Trophoblast cell (in vitro differentiated cells and primary cell): ENCODE results near the gene FAM20A.
A peak's percentile ranks its signal among the peaks of the same experiment; 100 is the strongest.

Source experiments
- DNase-seq, 2 donors: peaks; one replicate each; pipeline ENCODE4 v3.0.0-alpha.2; 2016
- H2AFZ ChIP-seq: 2 replicates; pipeline ENCODE4 v1.6.1; 2013; ENCODE audit warnings: low read length, moderate library complexity, mild to moderate bottlenecking; ENCODE audit not compliant: insufficient read depth, poor library complexity
- H2AK5ac ChIP-seq: 2 replicates; pipeline ENCODE4 v1.6.1; 2013; ENCODE audit warnings: mild to moderate bottlenecking, low read length
- H2BK120ac ChIP-seq: 2 replicates; pipeline ENCODE4 v1.6.1; 2013; ENCODE audit warnings: low read length, mild to moderate bottlenecking, moderate library complexity; ENCODE audit not compliant: insufficient read depth, poor library complexity
- H2BK12ac ChIP-seq: 2 replicates; pipeline ENCODE4 v1.6.1; 2013; ENCODE audit warnings: mild to moderate bottlenecking, low read length, moderate library complexity
- H2BK5ac ChIP-seq: 2 replicates; pipeline ENCODE4 v1.6.1; 2013; ENCODE audit warnings: low read length, low read depth, moderate library complexity, mild to moderate bottlenecking; ENCODE audit not compliant: poor library complexity
- H3K14ac ChIP-seq: 2 replicates; pipeline ENCODE4 v1.6.1; 2013; ENCODE audit warnings: mild to moderate bottlenecking, low read length
- H3K18ac ChIP-seq: 2 replicates; pipeline ENCODE4 v1.6.1; 2013; ENCODE audit warnings: mild to moderate bottlenecking, low read length
- H3K23ac ChIP-seq: 2 replicates; pipeline ENCODE4 v1.6.1; 2013; ENCODE audit warnings: low read length
- H3K27ac ChIP-seq: 2 replicates; pipeline ENCODE4 v1.5.1; 2013; ENCODE audit warnings: low read depth, mild to moderate bottlenecking, inconsistent platforms, low read length, moderate library complexity
- H3K27me3 ChIP-seq: 2 replicates; pipeline ENCODE4 v1.6.1; 2013; ENCODE audit warnings: inconsistent platforms, mild to moderate bottlenecking, low read length, moderate library complexity; ENCODE audit not compliant: insufficient read depth
- H3K36me3 ChIP-seq, 2 experiments: 1 replicate in 1 of 2; 2 replicates in 1 of 2; pipeline ENCODE4 v1.6.1; 2013; ENCODE audit warnings: low read length in 2 of 2, mild to moderate bottlenecking in 2 of 2, moderate library complexity in 1 of 2; ENCODE audit not compliant: insufficient read depth in 2 of 2, control insufficient read depth in 1 of 2
- H3K4ac ChIP-seq: 2 replicates; pipeline ENCODE4 v1.6.1; 2013; ENCODE audit warnings: low read depth, mild to moderate bottlenecking, low read length, moderate library complexity
- H3K4me1 ChIP-seq, 2 experiments: 1 replicate in 1 of 2; 2 replicates in 1 of 2; pipeline ENCODE4 v1.6.1; 2013; ENCODE audit warnings: low read length in 2 of 2, mild to moderate bottlenecking in 2 of 2, moderate library complexity in 1 of 2; ENCODE audit not compliant: insufficient read depth in 2 of 2, control insufficient read depth in 1 of 2
- H3K4me2 ChIP-seq: 2 replicates; pipeline ENCODE4 v1.6.1; 2013; ENCODE audit warnings: inconsistent platforms, mild to moderate bottlenecking, low read length, moderate library complexity
- H3K4me3 ChIP-seq: 2 replicates; pipeline ENCODE4 v1.5.1; 2013; ENCODE audit warnings: mild to moderate bottlenecking, low read depth, low read length, inconsistent platforms
- H3K79me1 ChIP-seq: one replicate; pipeline ENCODE4 v1.6.1; 2013; ENCODE audit warnings: low read length
- H3K79me2 ChIP-seq: 2 replicates; pipeline ENCODE4 v1.6.1; 2013; ENCODE audit warnings: low read length, mild to moderate bottlenecking; ENCODE audit not compliant: control insufficient read depth, insufficient read depth, poor library complexity
- H3K9ac ChIP-seq: 2 replicates; pipeline ENCODE4 v1.6.1; 2013; ENCODE audit warnings: mild to moderate bottlenecking, low read length
- H3K9me3 ChIP-seq: 2 replicates; pipeline ENCODE4 v1.6.1; 2013; ENCODE audit warnings: low read depth, mild to moderate bottlenecking, control low read depth, inconsistent platforms, low read length; ENCODE audit not compliant: insufficient read depth
- H4K12ac ChIP-seq: 2 replicates; pipeline ENCODE4 v1.6.1; 2013; ENCODE audit warnings: low read depth, mild to moderate bottlenecking, low read length, moderate library complexity
- H4K8ac ChIP-seq: 2 replicates; pipeline ENCODE4 v1.6.1; 2013; ENCODE audit warnings: low read depth, mild to moderate bottlenecking, low read length, moderate library complexity
- H4K91ac ChIP-seq: one replicate; pipeline ENCODE4 v1.6.1; 2013; ENCODE audit warnings: low read depth, mild to moderate bottlenecking, low read length, moderate library complexity
- WGBS: extraction: QIAGEN DNeasy Blood & Tissue Kit; methylation state at CpG from one replicate; pipeline ENCODE4 v1.1.7; 2013; ENCODE audit warnings: missing lambda C conversion rate; ENCODE audit not compliant: insufficient read length, insufficient coverage; ENCODE audit errors: extremely low coverage; 5-methylcytosine and 5-hydroxymethylcytosine counted together

FAM20A gene

GRCh38 chr17:68516732-68517131, 84.4 kb downstream of the FAM20A start:
- Histone ChIP-seq H2AK5ac (no peak overlapping the region), H3K14ac (no peak overlapping the region), H4K8ac (no peak overlapping the region), H2BK12ac (no peak overlapping the region), H4K91ac (no peak overlapping the region), H3K4me2 (no peak overlapping the region), H3K9me3 (peaks cover 4% of the 10 kb centered on the region), H3K27me3 (no peaks in the 10 kb centered on the region), H3K79me2 (peaks cover 19% of the 10 kb centered on the region), H2BK5ac (no peak overlapping the region), H2BK120ac (no peak overlapping the region), H3K9ac (no peak overlapping the region), H3K4ac (no peak overlapping the region), H3K36me3 (peaks cover 17 to 30% of the 10 kb centered on the region in 2 experiments), H3K79me1 (peaks cover 13% of the 10 kb centered on the region), H2AFZ (no peak overlapping the region), H3K4me1 (peaks cover 2 to 3% of the 10 kb centered on the region in 2 experiments), H3K18ac (no peak overlapping the region), H3K4me3 (no peak overlapping the region), H3K27ac (no peak overlapping the region), H4K12ac (no peak overlapping the region), H3K23ac (no peak overlapping the region)
- WGBS, result no CpG with 5 or more reads among the region's 1 CpG
- DNase-seq, result no peak

DNA sequence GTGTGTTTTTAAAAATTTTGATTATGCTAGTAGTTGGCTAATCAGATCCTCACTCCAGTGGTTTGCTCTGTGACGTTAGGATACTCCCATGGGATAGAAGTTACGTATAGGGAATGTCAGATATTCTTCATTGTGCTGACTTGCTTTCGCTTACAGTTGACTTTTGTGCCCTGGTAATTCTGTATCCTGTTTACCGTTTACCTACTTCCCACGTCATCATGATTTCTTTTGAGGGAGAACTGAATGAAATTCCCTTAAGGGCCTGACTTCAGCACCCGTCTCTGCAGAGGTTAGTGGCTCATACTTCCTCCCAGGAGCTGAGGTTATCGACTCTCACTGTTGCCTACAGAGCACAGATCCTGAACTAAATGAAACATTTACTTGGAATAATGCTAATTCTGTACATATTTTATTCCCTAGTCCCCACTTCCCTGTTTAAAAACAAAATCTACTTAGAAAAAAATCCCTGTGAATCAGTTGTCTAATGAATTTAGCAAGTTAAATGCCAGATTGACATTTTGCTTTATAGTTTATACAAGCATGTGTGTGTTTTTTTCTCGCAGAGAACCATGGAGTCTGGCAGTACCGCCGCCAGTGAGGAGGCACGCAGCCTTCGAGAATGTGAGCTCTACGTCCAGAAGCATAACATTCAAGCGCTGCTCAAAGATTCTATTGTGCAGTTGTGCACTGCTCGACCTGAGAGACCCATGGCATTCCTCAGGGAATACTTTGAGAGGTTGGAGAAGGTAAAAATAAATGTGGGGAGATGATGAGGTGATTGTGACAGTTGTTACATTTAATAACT, 86.1 kb downstream of the FAM20A start:
- Histone ChIP-seq H3K36me3 (peaks cover 11 to 25% of the 10 kb centered on the region in 2 experiments), H3K14ac (no peak overlapping the region)

GRCh38 chr17:68513932-68514331, 87.2 kb downstream of the FAM20A start:
- Histone ChIP-seq H3K4me2 (peak overlapping the region; percentile 86), H2BK5ac (no peak overlapping the region), H4K12ac (no peak overlapping the region), H3K18ac (no peak overlapping the region), H4K91ac (no peak overlapping the region), H2BK12ac (no peak overlapping the region), H3K27ac (no peak overlapping the region), H3K23ac (no peak overlapping the region), H4K8ac (no peak overlapping the region), H3K27me3 (no peaks in the 10 kb centered on the region), H3K36me3 (peaks cover 9 to 18% of the 10 kb centered on the region in 2 experiments), H3K9me3 (peaks cover 2% of the 10 kb centered on the region), H3K4me1 (peaks cover 2 to 5% of the 10 kb centered on the region in 2 experiments), H3K14ac (no peak overlapping the region), H2AFZ (no peak overlapping the region), H3K79me1 (peaks cover 13% of the 10 kb centered on the region), H2AK5ac (no peak overlapping the region), H3K9ac (no peak overlapping the region), H2BK120ac (no peak overlapping the region), H3K4ac (no peak overlapping the region), H3K4me3 (no peak overlapping the region), H3K79me2 (peaks cover 17% of the 10 kb centered on the region)
- no peak for DNase-seq
- WGBS, result no CpG with 5 or more reads among the region's 3 CpGs

More for the DNA sequence above, 86.1 kb downstream of the FAM20A start:
- Histone ChIP-seq H4K8ac (no peak overlapping the region), H2BK5ac (no peak overlapping the region), H4K91ac (no peak overlapping the region), H2AK5ac (no peak overlapping the region), H2AFZ (no peak overlapping the region), H3K9me3 (peaks cover 4% of the 10 kb centered on the region), H3K27me3 (no peaks in the 10 kb centered on the region), H3K4me3 (no peak overlapping the region), H3K27ac (no peak overlapping the region), H3K4me1 (peaks cover 2 to 5% of the 10 kb centered on the region in 2 experiments), H3K4ac (peak overlapping the region; percentile 58), H3K79me2 (peaks cover 19% of the 10 kb centered on the region), H4K12ac (no peak overlapping the region), H3K18ac (peak overlapping the region; percentile 35), H2BK120ac (no peak overlapping the region), H3K23ac (no peak overlapping the region), H3K4me2 (peak overlapping the region; percentile 21), H3K9ac (no peak overlapping the region), H2BK12ac (no peak overlapping the region), H3K79me1 (peaks cover 13% of the 10 kb centered on the region)
- no CpG with 5 or more reads among the region's 15 CpGs for WGBS
- DNase-seq, result no peak

GRCh38 chr17:68512960-68513474, 88.2 kb downstream of the FAM20A start:
- Histone ChIP-seq H3K4me1 (peaks cover 2 to 5% of the 10 kb centered on the region in 2 experiments), H2BK120ac (peak overlapping the region; percentile 99), H2AFZ (peak overlapping the region; percentile 94), H4K91ac (peak overlapping the region; percentile 99), H3K4ac (peak overlapping the region; percentile 99), H3K27ac (peak overlapping the region; percentile 97), H3K36me3 (peaks cover 5 to 13% of the 10 kb centered on the region in 2 experiments), H3K79me1 (peaks cover 13% of the 10 kb centered on the region), H2BK5ac (peak overlapping the region; percentile 99), H3K9me3 (peaks cover 2% of the 10 kb centered on the region), H3K79me2 (peaks cover 17% of the 10 kb centered on the region), H3K18ac (peak overlapping the region; percentile 100), H3K4me3 (peak overlapping the region; percentile 98), H2BK12ac (no peak overlapping the region), H3K4me2 (peak overlapping the region; percentile 86), H2AK5ac (peak overlapping the region; percentile 8), H3K14ac (peak overlapping the region; percentile 100), H3K27me3 (no peaks in the 10 kb centered on the region), H4K8ac (peak overlapping the region; percentile 100), H3K23ac (no peak overlapping the region), H4K12ac (peak overlapping the region; percentile 9), H3K9ac (peak overlapping the region; percentile 76)
- DNase-seq, result peak; percentile 3 to 42
- WGBS, result no CpG with 5 or more reads among the region's 20 CpGs
